HepG2 (cell line): ENCODE results near the gene HAUS7. TPM values are rescaled to one million over a fixed set of nuclear protein-coding genes. Genes with fewer than 3 reads are reported as not detected.

ENCODE experiments used
- ATAC-seq: fragments of 200-7000 bp; cut with Tn5 transposase; 3 replicates; pipeline ENCODE4 v1.9.1; 2020; ENCODE audit warnings: mild to moderate bottlenecking, moderate library complexity
- BruUV-seq: library from RNA; stranded (reverse); fragments of 400-500 nt; replicated peaks from 2 replicates; lab custom pipeline; 2021; lab: Mats Ljungman, UMichigan
- CTCF ChIA-PET: fragments of 300-600 bp; formaldehyde crosslinking; extraction: SDS; loops from one replicate; lab custom pipeline; 2021; ENCODE audit warnings: low total read pairs, inconsistent platforms, low intra/inter-chr PET ratio; lab: Yijun Ruan, JAX
- POLR2A ChIA-PET: fragments of 350-600 bp; sonication (Branson Sonifier 250); formaldehyde crosslinking; loops from one replicate; lab custom pipeline; 2020; ENCODE audit warnings: antibody characterized with exemption, inconsistent platforms; lab: Yijun Ruan, JAX
- DNase-seq: peaks from one replicate; pipeline ENCODE4 v3.0.0-alpha.2; 2015; ENCODE audit warnings: low spot score
- FAIRE-seq: peaks from 3 replicates; lab custom pipeline; 2011; peaks lifted over from hg19 to GRCh38; lab: Jason Lieb, UNC
- H2AFZ ChIP-seq: one replicate; pipeline ENCODE4 v1.6.1; 2011; ENCODE audit warnings: low read length, inconsistent platforms
- H3K27ac ChIP-seq: fragments of 300-600 bp; 3 replicates; pipeline ENCODE4 v1.8.0; 2011; ENCODE audit warnings: mixed run types, mild to moderate bottlenecking, mixed read lengths, low read length, inconsistent platforms; ENCODE audit not compliant: insufficient read depth; ENCODE audit errors: extremely low read length
- H3K27me3 ChIP-seq, 2 experiments: fragments of 200-600 bp in 1 of 2; 2 replicates in 1 of 2; 3 replicates in 1 of 2; pipeline versions ENCODE4 v1.6.0 to v1.8.0; 2011; ENCODE audit warnings: low read length in 2 of 2, mild to moderate bottlenecking in 2 of 2, moderate library complexity in 2 of 2, inconsistent platforms in 1 of 2; ENCODE audit not compliant: insufficient read depth in 2 of 2, control insufficient read depth in 1 of 2
- H3K36me3 ChIP-seq, 2 experiments: fragments of 200-600 bp in 1 of 2; replicated peaks in 1 of 2; 2 replicates in 1 of 2; 3 replicates in 1 of 2; pipeline versions ENCODE4 v1.5.1 to v1.8.0; 2011; ENCODE audit warnings: low read length in 2 of 2, inconsistent platforms in 1 of 2; ENCODE audit not compliant: insufficient read depth in 2 of 2, control insufficient read depth in 1 of 2
- H3K4me1 ChIP-seq: 2 replicates; pipeline ENCODE4 v1.5.1; 2012; ENCODE audit warnings: low read length, inconsistent platforms; ENCODE audit not compliant: insufficient read depth
- H3K4me2 ChIP-seq: 2 replicates; pipeline ENCODE4 v1.6.0; 2011; ENCODE audit warnings: low read depth, low read length, inconsistent platforms
- H3K4me3 ChIP-seq, 3 experiments: fragments of 200-600 bp in 1 of 3; sonication (generic), shearing (Covaris generic) in 1 of 3; replicated peaks in 1 of 3; 2 replicates each; pipeline ENCODE4 v1.5.1; 2011 to 2016; ENCODE audit warnings: low read length in 3 of 3, inconsistent platforms in 2 of 3, low read depth in 2 of 3, mild to moderate bottlenecking in 2 of 3, control low read depth in 1 of 3, mixed read lengths in 1 of 3; ENCODE audit not compliant: insufficient read depth in 1 of 3
- H3K79me2 ChIP-seq: one replicate; pipeline ENCODE4 v1.6.1; 2011; ENCODE audit warnings: low read length, inconsistent platforms; ENCODE audit not compliant: insufficient read depth
- H3K9ac ChIP-seq: 2 replicates; pipeline ENCODE4 v1.6.0; 2011; ENCODE audit warnings: mild to moderate bottlenecking, low read depth, low read length, inconsistent platforms; ENCODE audit not compliant: insufficient read depth
- H3K9me3 ChIP-seq: 2 replicates; pipeline ENCODE4 v1.5.1; 2012; ENCODE audit warnings: mild to moderate bottlenecking, low read length
- H4K20me1 ChIP-seq: 2 replicates; pipeline ENCODE4 v1.6.0; 2011; ENCODE audit warnings: inconsistent platforms, mild to moderate bottlenecking, low read length, moderate library complexity; ENCODE audit not compliant: insufficient read depth
- CC2D1A ChIP-seq: sonication (generic); formaldehyde crosslinking; IDR thresholded peaks from 2 replicates; pipeline ENCODE4 v1.8.1; 2023; ENCODE audit warnings: mild to moderate bottlenecking, missing genetic modification reagents
- EZH2 ChIP-seq: conservative IDR thresholded peaks from 2 replicates; pipeline ENCODE4 v1.6.1; 2012; ENCODE audit warnings: mild to moderate bottlenecking, low read depth, low read length, moderate library complexity
- GATAD1 ChIP-seq: IDR thresholded peaks from 2 replicates; pipeline ENCODE4 v1.6.1; 2016; ENCODE audit warnings: missing genetic modification reagents, missing compliant biosample characterization
- HMGA1 ChIP-seq: sonication (generic); formaldehyde crosslinking; conservative IDR thresholded peaks from 2 replicates; pipeline ENCODE4 v1.4.0; 2020; ENCODE audit warnings: missing genetic modification reagents
- IRF2 ChIP-seq: IDR thresholded peaks from 2 replicates; pipeline ENCODE4 v1.6.1; 2018; ENCODE audit warnings: missing genetic modification reagents, missing compliant biosample characterization
- STAT5B ChIP-seq: sonication (generic); formaldehyde crosslinking; IDR thresholded peaks from 2 replicates; pipeline ENCODE4 v1.4.0; 2020; ENCODE audit warnings: missing genetic modification reagents
- TCF12 ChIP-seq, 2 experiments: fragments of 450-650 bp in 1 of 2; sonication (generic) in 1 of 2; formaldehyde crosslinking in 1 of 2; IDR thresholded peaks; 2 replicates each; pipeline versions ENCODE4 v1.6.1 to v1.8.0; 2017 to 2022; ENCODE audit warnings: antibody characterized with exemption in 1 of 2, mild to moderate bottlenecking in 1 of 2, missing genetic modification reagents in 1 of 2, moderate library complexity in 1 of 2
- ZNF296 ChIP-seq: sonication (generic); formaldehyde crosslinking; conservative IDR thresholded peaks from 2 replicates; pipeline ENCODE4 v1.5.0; 2020; ENCODE audit warnings: mild to moderate bottlenecking, missing genetic modification reagents
- ZNF713 ChIP-seq: sonication (generic); formaldehyde crosslinking; IDR thresholded peaks from 2 replicates; pipeline ENCODE4 v1.4.0; 2020; ENCODE audit warnings: mild to moderate bottlenecking, missing genetic modification reagents
- WGBS: methylation state at CpG from one replicate; pipeline ENCODE4 v1.1.6; 2017; ENCODE audit warnings: low lambda C conversion rate; 5-methylcytosine and 5-hydroxymethylcytosine counted together
- in situ Hi-C: cut with HindIII; loops from 2 replicates; pipeline ENCODE4 v1.10.0; 2017; ENCODE audit warnings: low pct_unique_long_range_greater_than_20kb; ENCODE audit not compliant: extremely low pct_ligation_motif_present
- intact Hi-C: fragments of 100-400 bp; cut with micrococcal nuclease; formaldehyde crosslinking; loops from one replicate; pipeline ENCODE4 v1.10.0; 2022; ENCODE audit not compliant: unreplicated experiment
- polyA plus RNA-seq, 8 experiments: library from polyadenylated mRNA; depleted of rRNA in 3 of 8; stranded (reverse) in 7 of 8; unstranded in 1 of 8; fragments of >200 nt; fragmentation: Illumina TruSeq in 4 of 8; extraction: Trizol in 4 of 8; gene quantifications; 2 replicates each; pipeline versions ENCODE4 v1.2.1 to v1.2.3, GENCODE V29; 2011 to 2016; ENCODE audit warnings: low read depth in 4 of 8, missing spikeins in 1 of 8, mixed read lengths in 1 of 8; ENCODE audit not compliant: insufficient read depth in 1 of 8
- total RNA-seq, 5 experiments: library from RNA; depleted of rRNA; stranded (reverse); fragments of >200 nt; fragmentation: Illumina TruSeq; extraction: Trizol; gene quantifications; 2 replicates each; pipeline ENCODE4 v1.2.3, GENCODE V29; 2016; ENCODE audit warnings: low read depth in 1 of 5
- TF ChIP-seq, protein P1 (sequence below): sonication (generic); formaldehyde crosslinking; IDR thresholded peaks from 2 replicates; pipeline ENCODE4 v1.4.0; 2020; ENCODE audit warnings: missing genetic modification reagents
- TF ChIP-seq, protein P2 (sequence below): IDR thresholded peaks from 2 replicates; pipeline ENCODE4 v1.6.1; 2012; ENCODE audit warnings: inconsistent platforms

Gene HAUS7
- total and polyA plus RNA-seq, 2 of the 13 experiments (the other 11 are each of a cell fraction or from before 2014, with no cell fraction given): 10.9 to 42.4 TPM

DNA sequence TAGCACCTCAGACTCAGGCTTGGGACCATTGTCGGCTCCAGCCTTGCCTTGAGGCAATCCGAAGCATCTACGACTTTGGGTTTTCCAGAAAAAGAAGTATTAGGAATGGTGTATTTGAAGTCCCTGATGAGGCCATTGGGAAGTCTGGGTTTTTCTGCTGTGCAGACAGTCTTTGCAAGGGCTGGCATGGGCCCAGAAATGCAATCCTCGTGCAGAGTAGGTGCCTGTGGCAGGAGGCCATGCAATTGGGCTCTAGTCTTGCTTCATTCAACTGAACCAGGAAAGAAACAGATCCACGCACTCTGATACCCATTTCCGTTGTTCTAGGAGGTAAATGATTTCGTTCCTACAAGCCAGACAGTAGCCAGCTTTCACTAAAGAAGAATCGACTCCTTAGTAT, 46.7 kb downstream of the HAUS7 start:
- no peak for FAIRE-seq
- H3K27me3 ChIP-seq: peaks cover 3 to 30% of the 10 kb centered on the region in 2 experiments; a peak in 2 of 5 replicates
- in situ Hi-C loops: no loop called here
- H3K4me1 ChIP-seq: no peaks in the 10 kb centered on the region
- no peaks in the 10 kb centered on the region for H4K20me1 ChIP-seq
- no peaks in the 10 kb centered on the region for H3K36me3 ChIP-seq
- CTCF ChIA-PET: no interaction called here
- TF ChIP-seq EZH2 (0 out of 2 replicates have a peak, but pooled peaks have one; percentile 28), CC2D1A (CRISPR knock-in tag) (no peak)
- TF ChIP-seq, all 625 proteins: peak for 1
- WGBS: 0% methylated on average over 1 of the region's 8 CpGs
- no TSS peak for BruUV-seq
- no peak overlapping the region for H3K4me2 ChIP-seq
- POLR2A ChIA-PET: no interaction called here
- H3K9me3 ChIP-seq: no peaks in the 10 kb centered on the region
- H3K4me3 ChIP-seq: no peak overlapping the region
- ATAC-seq (no peak), DNase-seq (no peak)
- H3K9ac ChIP-seq: no peak overlapping the region
- H3K27ac ChIP-seq: no peak overlapping the region
- H2AFZ ChIP-seq: no peak overlapping the region
- no peaks in the 10 kb centered on the region for H3K79me2 ChIP-seq
- intact Hi-C loops: no loop called here

DNA sequence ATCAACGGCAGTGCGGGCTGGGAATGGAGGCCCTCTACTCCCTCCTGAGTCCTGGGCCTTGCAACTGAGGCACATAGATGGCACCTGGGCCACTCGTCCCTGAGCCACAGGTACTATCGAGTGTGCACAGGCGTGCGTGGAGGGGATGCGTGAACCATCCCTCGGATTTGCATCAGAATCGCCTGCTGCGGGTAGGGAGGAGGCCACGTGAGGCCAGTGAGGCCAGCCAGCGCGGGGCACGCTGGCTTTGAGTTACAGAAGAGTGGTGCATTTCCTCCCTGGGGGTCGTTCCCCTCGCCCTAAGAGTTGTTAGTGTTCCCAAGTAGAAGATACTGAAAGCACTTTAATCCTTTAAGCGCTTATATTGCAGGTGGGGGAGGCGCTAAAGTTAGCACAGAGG, 48.5 kb downstream of the HAUS7 start:
- no CpG with 5 or more reads among the region's 18 CpGs for WGBS
- no peak for ATAC-seq
- H3K4me1 ChIP-seq: no peaks in the 10 kb centered on the region
- no peak for TF ChIP-seq ZNF713
- TF ChIP-seq TCF12 (IDR thresholded peaks at IDR 0.05): no peak
- TF ChIP-seq TCF12 (CRISPR knock-in tag; IDR thresholded peaks at IDR 0.05): no peak
- no peak for TF ChIP-seq STAT5B (CRISPR knock-in tag)
- TF ChIP-seq, protein P1, sequence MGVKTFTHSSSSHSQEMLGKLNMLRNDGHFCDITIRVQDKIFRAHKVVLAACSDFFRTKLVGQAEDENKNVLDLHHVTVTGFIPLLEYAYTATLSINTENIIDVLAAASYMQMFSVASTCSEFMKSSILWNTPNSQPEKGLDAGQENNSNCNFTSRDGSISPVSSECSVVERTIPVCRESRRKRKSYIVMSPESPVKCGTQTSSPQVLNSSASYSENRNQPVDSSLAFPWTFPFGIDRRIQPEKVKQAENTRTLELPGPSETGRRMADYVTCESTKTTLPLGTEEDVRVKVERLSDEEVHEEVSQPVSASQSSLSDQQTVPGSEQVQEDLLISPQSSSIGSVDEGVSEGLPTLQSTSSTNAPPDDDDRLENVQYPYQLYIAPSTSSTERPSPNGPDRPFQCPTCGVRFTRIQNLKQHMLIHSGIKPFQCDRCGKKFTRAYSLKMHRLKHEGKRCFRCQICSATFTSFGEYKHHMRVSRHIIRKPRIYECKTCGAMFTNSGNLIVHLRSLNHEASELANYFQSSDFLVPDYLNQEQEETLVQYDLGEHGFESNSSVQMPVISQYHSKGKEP: no peak
- no peak for TF ChIP-seq IRF2 (CRISPR knock-in tag)
- no peak for TF ChIP-seq GATAD1 (CRISPR knock-in tag)
- no peak for TF ChIP-seq ZNF296 (CRISPR knock-in tag)
- TF ChIP-seq, protein P2, sequence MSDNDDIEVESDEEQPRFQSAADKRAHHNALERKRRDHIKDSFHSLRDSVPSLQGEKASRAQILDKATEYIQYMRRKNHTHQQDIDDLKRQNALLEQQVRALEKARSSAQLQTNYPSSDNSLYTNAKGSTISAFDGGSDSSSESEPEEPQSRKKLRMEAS: no peak
- TF ChIP-seq HMGA1: no peak
- TF ChIP-seq, all 625 proteins: peak for 0
- peaks cover 3 to 41% of the 10 kb centered on the region in 2 experiments; a peak in 3 of 5 replicates for H3K27me3 ChIP-seq
- intact Hi-C loops: no loop called here
- no peaks in the 10 kb centered on the region for H3K9me3 ChIP-seq
- H3K79me2 ChIP-seq: no peaks in the 10 kb centered on the region
- H3K4me3 ChIP-seq: no peak overlapping the region
- H3K9ac ChIP-seq: no peak overlapping the region
- no peak for FAIRE-seq
- in situ Hi-C loops: no loop called here
- no peak overlapping the region for H3K27ac ChIP-seq
- H3K4me2 ChIP-seq: no peak overlapping the region
- no peak overlapping the region for H2AFZ ChIP-seq
- POLR2A ChIA-PET: no interaction called here
- CTCF ChIA-PET: no interaction called here
- H4K20me1 ChIP-seq: no peaks in the 10 kb centered on the region
- no peak for DNase-seq
- no TSS peak for BruUV-seq
- no peaks in the 10 kb centered on the region for H3K36me3 ChIP-seq
